Stimulated activated CD8-positive, alpha-beta memory T cell treated with anti-CD3 and anti-CD28 coated beads, Interleukin-12 subunit alpha, Interleukin-12 subunit beta, amount 100 ng/mL, for 1 hour (primary cell): ENCODE data around the gene BROX.

Experiments used
- DNase-seq: peaks from one replicate; pipeline ENCODE4 v3.0.0-alpha.2; 2020; ENCODE audit warnings: low read depth

The BROX gene

GRCh38 chr1:222777977-222778376 lies 65.6 kb downstream of the BROX start:
- no peak for DNase-seq

- no peak for DNase-seq
These were observed 68.9 kb downstream of the BROX start for GRCh38 chr1:222781251-222781650.

- no peak for DNase-seq
These were observed 70.7 kb downstream of the BROX start for GRCh38 chr1:222783051-222783450.

GRCh38 chr1:222784371-222784770 lies 72.0 kb downstream of the BROX start:
- no peak for DNase-seq
